Midbrain (tissue), 1 donor: Measurements from ENCODE around the gene R3HDM4.

Experiments used
- DNase-seq: peaks from one replicate; lab custom pipeline; 2025; lab: John Stamatoyannopoulos, UW

R3HDM4 gene

GRCh38 chr19:875265-875879 lies 37.6 kb downstream of the R3HDM4 start:
- DNase-seq, result no peak

- DNase-seq, result no peak
Observed at GRCh38 chr19:873561-874041, 39.4 kb downstream of the R3HDM4 start.

- no peak for DNase-seq
Observed at GRCh38 chr19:873084-873483, 39.9 kb downstream of the R3HDM4 start.

- DNase-seq, result no peak
Observed at GRCh38 chr19:872266-872951, 40.6 kb downstream of the R3HDM4 start.

DNA sequence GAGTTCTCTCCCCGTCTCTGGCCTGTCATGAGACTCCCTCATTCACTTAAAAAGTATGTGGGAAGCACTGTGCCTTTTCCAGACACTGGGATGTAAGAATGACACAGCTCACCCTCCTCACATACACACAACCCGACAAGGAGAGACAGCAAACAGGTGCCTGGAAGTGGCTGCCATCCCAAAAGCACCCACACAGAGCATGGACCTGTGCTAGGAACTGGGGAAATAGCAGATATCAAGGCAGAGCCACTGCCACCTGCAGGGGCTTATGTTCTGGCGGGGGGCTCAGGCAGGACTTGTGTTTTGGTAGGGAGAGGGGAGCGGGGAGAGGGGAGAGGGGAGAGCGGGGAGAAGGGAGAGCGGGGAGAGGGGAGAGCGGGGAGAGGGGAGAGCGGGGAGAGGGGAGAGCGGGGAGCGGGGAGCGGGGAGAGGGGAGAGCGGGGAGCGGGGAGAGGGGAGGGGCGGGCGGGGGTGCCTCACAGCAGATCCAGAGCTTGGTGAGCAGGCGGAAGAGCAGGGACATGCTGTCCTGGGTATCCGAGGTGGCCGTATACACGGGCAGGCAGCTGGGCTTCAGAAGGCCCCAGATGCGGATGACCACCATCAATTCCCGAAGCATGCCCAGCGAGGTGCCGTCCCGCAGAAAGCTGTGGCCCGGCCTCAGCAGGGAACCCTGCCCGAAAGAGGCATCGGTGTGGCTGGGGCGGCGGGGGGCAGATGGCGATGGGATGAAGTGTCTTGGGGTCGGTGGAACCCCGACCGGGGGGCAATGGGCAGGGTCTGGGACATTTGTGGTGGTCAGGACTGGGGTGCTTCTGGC lies 41.4 kb downstream of the R3HDM4 start:
- DNase-seq, result no peak

DNA sequence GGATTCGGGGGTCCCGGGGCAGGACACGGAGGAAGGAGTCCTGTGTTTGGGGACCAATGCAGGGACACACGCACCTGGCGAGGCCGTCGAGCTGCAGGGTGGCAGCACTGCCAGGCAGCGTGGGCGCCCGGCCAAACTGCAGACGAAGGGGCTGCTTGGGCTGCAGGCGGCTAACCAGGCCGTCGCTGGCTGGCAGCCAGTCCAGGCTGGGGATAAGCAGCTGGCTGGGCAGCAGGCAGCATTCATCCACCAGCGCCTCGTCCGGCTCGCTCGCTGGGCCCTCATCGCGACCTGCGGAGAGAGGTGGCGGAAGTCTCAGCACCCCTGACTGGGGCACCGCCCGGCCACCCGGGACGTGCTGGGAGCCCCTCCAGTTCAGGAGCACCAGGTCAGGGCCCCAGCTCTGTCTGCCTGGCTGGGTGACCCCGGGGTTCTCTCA lies 42.0 kb downstream of the R3HDM4 start:
- no peak for DNase-seq

- no peak for DNase-seq
Observed at GRCh38 chr19:870314-870713, 42.7 kb downstream of the R3HDM4 start.

DNA sequence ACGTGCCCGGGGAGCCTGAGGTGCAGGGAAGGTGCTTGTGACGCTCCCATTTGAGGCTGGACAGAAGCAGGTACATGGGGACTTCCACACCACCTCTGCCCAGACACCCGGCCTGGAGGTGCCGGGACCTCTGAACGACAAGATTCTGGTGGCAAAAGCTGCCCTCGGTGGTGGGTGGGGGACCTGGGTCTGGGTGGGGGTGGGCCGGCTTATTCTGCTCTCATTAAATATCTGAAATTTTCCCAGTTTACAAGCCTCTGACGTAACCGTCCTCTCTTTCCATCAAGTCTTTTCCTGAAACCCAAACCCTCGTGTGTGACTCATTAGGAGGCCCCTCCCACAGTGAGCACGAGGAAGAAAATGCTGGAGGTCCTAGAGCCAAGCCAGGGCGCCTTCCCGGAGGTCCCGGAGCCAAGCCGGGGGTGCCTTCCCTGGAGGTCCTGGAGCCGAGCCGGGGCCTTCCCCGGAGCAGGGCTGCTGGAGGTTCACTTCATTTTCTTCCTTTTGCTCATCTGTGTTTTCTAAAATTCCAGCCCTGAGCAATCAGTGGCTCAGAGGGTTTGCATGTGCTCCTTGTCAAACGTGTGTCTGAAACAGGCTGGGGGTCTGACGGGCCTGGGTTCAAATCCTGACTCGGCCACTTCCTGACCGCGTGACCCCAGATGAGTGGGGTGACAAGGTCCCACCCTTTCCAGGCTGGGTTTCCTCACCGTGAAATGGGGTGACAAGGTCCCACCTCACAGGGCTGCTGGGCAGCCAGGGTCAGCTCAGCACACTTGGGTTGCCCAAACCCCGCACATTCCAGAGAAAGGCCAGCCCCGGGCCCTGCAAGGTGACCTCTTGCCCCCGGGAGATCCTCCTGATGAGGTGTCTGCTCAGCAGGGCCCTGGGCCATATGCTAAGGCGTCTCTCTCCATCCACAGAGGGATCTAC lies 43.5 kb downstream of the R3HDM4 start:
- no peak for DNase-seq

GRCh38 chr19:868458-869244 lies 44.4 kb downstream of the R3HDM4 start:
- no peak for DNase-seq

GRCh38 chr19:867855-868457 lies 45.1 kb downstream of the R3HDM4 start:
- no peak for DNase-seq

- no peak for DNase-seq
Observed at GRCh38 chr19:867301-867793, 45.7 kb downstream of the R3HDM4 start.

GRCh38 chr19:866769-867300 lies 46.2 kb downstream of the R3HDM4 start:
- no peak for DNase-seq

DNA sequence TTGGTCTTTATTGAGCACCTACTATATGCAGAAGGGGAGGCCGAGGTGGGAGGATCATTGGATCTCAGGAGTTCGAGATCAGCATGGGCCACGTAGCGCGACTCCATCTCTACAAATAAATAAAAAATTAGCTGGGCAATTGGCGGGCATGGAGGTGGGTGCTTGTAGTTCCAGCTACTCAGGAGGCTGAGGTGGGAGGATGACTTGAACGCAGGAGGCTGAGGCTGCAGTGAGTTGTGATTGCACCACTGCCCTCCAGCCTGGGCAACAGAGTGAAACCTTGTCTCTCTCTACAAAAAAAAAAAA lies 49.8 kb downstream of the R3HDM4 start:
- DNase-seq, result no peak

- no peak for DNase-seq
Observed at GRCh38 chr19:862581-863314, 50.3 kb downstream of the R3HDM4 start.

DNA sequence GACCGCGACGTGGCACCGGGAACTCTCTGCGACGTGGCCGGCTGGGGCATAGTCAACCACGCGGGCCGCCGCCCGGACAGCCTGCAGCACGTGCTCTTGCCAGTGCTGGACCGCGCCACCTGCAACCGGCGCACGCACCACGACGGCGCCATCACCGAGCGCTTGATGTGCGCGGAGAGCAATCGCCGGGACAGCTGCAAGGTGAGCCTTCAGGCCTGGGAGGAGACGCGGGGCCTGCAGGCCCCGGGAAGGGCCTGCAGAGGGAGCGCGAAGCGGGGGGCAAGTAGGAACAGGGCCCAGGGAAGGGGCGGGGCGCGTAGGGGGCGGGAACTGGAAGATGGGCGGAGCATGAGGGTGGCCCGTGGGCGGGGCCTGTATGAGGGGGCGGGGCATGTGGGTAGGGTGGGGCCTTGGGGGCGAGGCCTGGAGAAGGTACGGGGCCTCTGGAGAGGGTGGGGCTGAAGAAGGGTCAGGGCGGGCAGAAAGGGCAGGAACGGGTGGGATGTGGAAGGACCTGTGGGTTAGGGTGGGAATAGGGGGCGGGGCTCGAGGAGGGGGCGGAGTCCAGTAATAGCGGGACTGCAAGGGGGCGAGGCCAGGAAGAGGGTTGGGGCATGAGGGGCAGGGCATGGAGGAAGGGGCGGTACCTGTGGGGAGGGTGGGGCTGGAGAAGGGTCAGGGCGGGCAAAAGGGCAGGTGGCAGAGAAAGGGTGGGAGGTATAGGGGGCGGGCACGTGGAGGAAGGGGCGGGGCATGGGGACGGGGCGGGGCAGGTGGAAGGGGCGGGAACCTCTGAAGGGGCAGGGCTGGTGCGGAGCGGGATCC lies 51.1 kb downstream of the R3HDM4 start:
- DNase-seq, result no peak

- DNase-seq, result no peak
Observed at GRCh38 chr19:861141-861755, 51.8 kb downstream of the R3HDM4 start.

GRCh38 chr19:858868-859843 lies 53.9 kb downstream of the R3HDM4 start, which contains the start of gene CFD:
TSS of gene CFD (plus strand) at chr19:859664. CDS start at chr19:859690, 26 bp downstream.
- DNase-seq, result peak; percentile 17
